Activated CD8-positive, alpha-beta T cell treated with anti-CD3 and anti-CD28 coated beads for 36 hours (primary cell): ENCODE data around the gene CALHM2. TPM values are rescaled to one million over a fixed set of nuclear protein-coding genes. Genes with fewer than 3 reads are reported as not detected.

Experiments
- ATAC-seq: fragments of 200-7000 bp; cut with Tn5 transposase; one replicate; pipeline ENCODE4 v1.10.0; 2021; ENCODE audit warnings: mild to moderate bottlenecking, moderate library complexity
- CTCF ChIA-PET: fragments of 350-600 bp; sonication (Branson Sonifier 250); formaldehyde crosslinking; loops from one replicate; lab custom pipeline; 2021; ENCODE audit warnings: antibody characterized with exemption; lab: Charles Lee
- POLR2A ChIA-PET: fragments of 350-600 bp; sonication (Branson Sonifier 250); formaldehyde crosslinking; loops from one replicate; lab custom pipeline; 2021; ENCODE audit warnings: antibody characterized with exemption; lab: Charles Lee
- DNase-seq: peaks from one replicate; pipeline ENCODE4 v3.0.0-alpha.2; 2020
- H3K27ac Mint-ChIP-seq: one replicate; pipeline ENCODE4 v1.8.0; 2021; ENCODE audit warnings: mild to moderate bottlenecking, mixed read lengths
- H3K27me3 Mint-ChIP-seq: one replicate; pipeline ENCODE4 v1.8.0; 2021; ENCODE audit warnings: mixed read lengths
- H3K36me3 Mint-ChIP-seq: one replicate; pipeline ENCODE4 v1.8.0; 2021; ENCODE audit warnings: low read depth, mixed read lengths
- H3K4me1 Mint-ChIP-seq: one replicate; pipeline ENCODE4 v1.8.0; 2021; ENCODE audit warnings: low read depth, mixed read lengths
- H3K4me3 Mint-ChIP-seq: one replicate; pipeline ENCODE4 v1.8.0; 2021; ENCODE audit warnings: mild to moderate bottlenecking, moderate library complexity, mixed read lengths
- H3K9me3 Mint-ChIP-seq: one replicate; pipeline ENCODE4 v1.8.0; 2021; ENCODE audit warnings: mixed read lengths
- CTCF ChIP-seq: fragments of 200-600 bp; IDR thresholded peaks from one replicate; pipeline ENCODE4 v1.8.0; 2022; ENCODE audit warnings: antibody characterized with exemption, mild to moderate bottlenecking
- intact Hi-C: fragments of 100-400 bp; cut with micrococcal nuclease; formaldehyde crosslinking; loops from one replicate; pipeline ENCODE4 v1.10.0; 2022
- total RNA-seq, 2 experiments: library from RNA; stranded (reverse); gene quantifications; one replicate each; pipeline ENCODE4 v1.2.3, GENCODE V29; 2021

The CALHM2 gene
- total RNA-seq, 2 experiments from 2014 or later, result 7.6 to 9.5 TPM

- Mint-ChIP-seq H3K9me3 (no peaks in the 10 kb centered on the region), H3K4me3 (no peak overlapping the region), H3K27ac (no peak overlapping the region), H3K27me3 (no peaks in the 10 kb centered on the region), H3K36me3 (no peaks in the 10 kb centered on the region), H3K4me1 (peaks cover 13% of the 10 kb centered on the region)
- ChIA-PET CTCF (interaction anchor here (0.8 to 1.0 kb wide), 2 partner anchors 10 to 16 kb away, joined by 3 read pairs; no protein-coding TSS in a partner anchor), POLR2A (interaction anchor here (0.9 kb wide), 1 partner anchor 20 kb away, joined by 3 read pairs; no protein-coding TSS in a partner anchor)
- DNase-seq, result no peak
- no peak for ATAC-seq
- no peak for TF ChIP-seq CTCF
- intact Hi-C loops, result no loop called here
These were observed 14.6 kb upstream of the CALHM2 start for GRCh38 chr10:103466734-103467133.

DNA sequence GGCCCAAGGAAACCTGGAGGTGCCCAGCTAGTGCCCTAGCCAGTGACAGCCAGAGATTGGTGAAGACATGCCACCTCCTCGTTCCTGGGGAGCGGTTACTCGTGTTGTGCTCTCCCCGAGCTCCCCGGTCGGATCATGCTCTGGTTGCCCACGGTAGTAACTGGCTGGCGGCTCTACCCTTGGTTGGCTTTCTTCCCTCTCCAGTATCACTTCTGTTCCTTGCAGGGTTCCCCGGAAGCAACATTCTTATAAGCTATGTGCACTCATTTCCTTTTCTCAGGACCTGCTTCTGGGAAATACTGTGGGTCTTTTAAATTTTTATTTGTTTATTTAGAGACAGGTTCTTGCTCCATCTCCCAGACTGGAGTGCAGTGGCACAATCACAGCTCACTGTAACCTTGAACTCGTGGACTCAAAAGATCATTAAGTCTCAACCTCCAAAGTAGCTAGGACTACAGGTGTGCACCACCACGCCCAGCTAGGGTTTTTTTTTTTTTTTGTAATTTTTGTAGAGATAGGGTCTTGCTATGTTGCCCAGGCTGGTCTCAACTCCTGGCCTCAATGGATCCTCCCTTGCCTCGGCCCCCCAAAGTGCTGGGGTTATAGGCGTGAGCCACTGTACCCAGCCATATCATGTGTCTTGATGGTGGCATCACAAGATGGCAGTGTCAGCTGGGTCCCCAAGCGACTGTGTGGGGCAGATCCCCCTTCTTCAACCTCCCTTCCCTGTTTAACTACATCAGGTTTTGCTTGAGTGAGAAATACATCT lies 13.4 kb upstream of the CALHM2 start:
- H3K27ac Mint-ChIP-seq, result no peak overlapping the region
- no peak for DNase-seq
- ChIA-PET POLR2A (interaction anchor here (0.8 to 0.9 kb wide), 3 partner anchors 13 to 27 kb away, joined by 3 to 5 read pairs (median 3); partner anchors contain the start of gene CALHM2), CTCF (interaction anchor here (0.8 to 2.1 kb wide), 6 partner anchors 9 to 49 kb away, joined by 3 to 7 read pairs (median 5); partner anchors contain the start of gene CALHM2)
- TF ChIP-seq CTCF, result no peak
- H3K4me3 Mint-ChIP-seq, result no peak overlapping the region
- H3K9me3 Mint-ChIP-seq, result no peaks in the 10 kb centered on the region
- H3K27me3 Mint-ChIP-seq, result no peaks in the 10 kb centered on the region
- no peak for ATAC-seq
- intact Hi-C loops, result no loop called here
- H3K36me3 Mint-ChIP-seq, result no peaks in the 10 kb centered on the region
- H3K4me1 Mint-ChIP-seq, result peaks cover 6% of the 10 kb centered on the region

DNA sequence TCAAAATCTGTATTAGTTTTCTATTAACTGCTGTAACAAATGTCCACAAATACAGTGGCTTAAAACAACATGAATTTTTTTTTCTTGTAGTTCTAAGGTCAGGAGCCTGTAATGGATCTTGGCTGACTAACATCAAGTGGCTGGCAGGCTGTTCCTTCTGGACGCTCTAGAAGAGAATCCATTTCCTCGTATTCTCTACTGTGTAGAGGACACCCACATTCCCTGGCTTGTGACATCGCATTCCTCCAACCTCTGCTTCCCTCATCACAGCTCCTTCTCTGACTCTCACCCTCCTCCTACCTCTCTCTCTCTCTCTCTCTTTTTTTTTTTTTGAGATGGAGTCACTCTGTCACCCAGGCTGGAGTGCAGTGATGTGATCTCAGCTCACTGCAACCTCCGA lies 11.3 kb upstream of the CALHM2 start:
- H3K4me1 Mint-ChIP-seq, result peaks cover 9% of the 10 kb centered on the region
- CTCF ChIA-PET, result interaction anchor here (1.0 to 1.2 kb wide), 3 partner anchors 12 to 22 kb away, joined by 3 to 5 read pairs (median 3); partner anchors contain the start of gene CALHM2

GRCh38 chr10:103459615-103460014 lies 7.4 kb upstream of the CALHM2 start:
- ChIA-PET POLR2A (interaction anchor here (0.5 to 1.6 kb wide), 2 partner anchors 10 to 158 kb away, joined by 3 to 4 read pairs; no protein-coding TSS in a partner anchor), CTCF (interaction anchor here (1.3 to 1.6 kb wide), 2 partner anchors 10 to 21 kb away, joined by 4 read pairs; no protein-coding TSS in a partner anchor)
- Mint-ChIP-seq H3K27ac (no peak overlapping the region), H3K27me3 (no peaks in the 10 kb centered on the region), H3K36me3 (no peaks in the 10 kb centered on the region), H3K9me3 (no peaks in the 10 kb centered on the region), H3K4me1 (peaks cover 7% of the 10 kb centered on the region), H3K4me3 (no peak overlapping the region)
- no peak for TF ChIP-seq CTCF
- DNase-seq (no peak), ATAC-seq (no peak)
- intact Hi-C loops, result no loop called here

More for the DNA sequence above, 11.3 kb upstream of the CALHM2 start:
- no peaks in the 10 kb centered on the region for H3K9me3 Mint-ChIP-seq
- no peak overlapping the region for H3K4me3 Mint-ChIP-seq
- intact Hi-C loops, result no loop called here
- DNase-seq, result no peak
- no peak overlapping the region for H3K27ac Mint-ChIP-seq
- TF ChIP-seq CTCF, result no peak
- no peak for ATAC-seq
- H3K27me3 Mint-ChIP-seq, result no peaks in the 10 kb centered on the region
- POLR2A ChIA-PET, result no interaction called here
- H3K36me3 Mint-ChIP-seq, result no peaks in the 10 kb centered on the region

DNA sequence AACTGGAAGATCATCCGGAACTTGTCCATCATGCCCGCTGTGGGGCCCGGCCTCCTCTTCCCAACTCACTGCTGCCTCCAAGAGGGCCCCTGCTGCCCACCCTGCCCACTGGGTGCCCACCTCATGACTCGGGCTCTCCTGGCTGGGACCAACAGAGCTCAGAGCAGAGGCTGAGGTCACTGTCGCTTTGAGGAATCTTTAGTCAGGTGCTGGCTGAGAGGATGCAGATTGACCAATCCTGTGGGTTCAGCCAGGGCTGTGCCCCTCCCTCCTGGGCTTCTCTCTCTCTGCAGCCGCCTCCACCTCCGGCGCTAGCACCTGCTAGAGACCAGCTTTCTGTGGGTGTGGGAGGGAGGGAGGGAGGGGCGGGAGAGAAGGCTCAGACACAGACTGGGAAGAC lies 6.5 kb upstream of the CALHM2 start, which contains the start of gene CALHM1:
TSS of gene CALHM1 (minus strand) at position 181 of the 400 bp plus-strand sequence. CDS start at position 32, 149 bp downstream.
- ChIA-PET POLR2A (interaction anchor here (1.0 kb wide), 1 partner anchor 36 kb away, joined by 4 read pairs; no protein-coding TSS in a partner anchor), CTCF (interaction anchor here (1.6 kb wide), 1 partner anchor 11 kb away, joined by 4 read pairs; no protein-coding TSS in a partner anchor)
- TF ChIP-seq CTCF, result no peak
- ATAC-seq (peak; percentile 87), DNase-seq (peak; percentile 55)
- H3K4me1 Mint-ChIP-seq, result peaks cover 7% of the 10 kb centered on the region
- H3K27me3 Mint-ChIP-seq, result no peaks in the 10 kb centered on the region
- no peaks in the 10 kb centered on the region for H3K36me3 Mint-ChIP-seq
- no peaks in the 10 kb centered on the region for H3K9me3 Mint-ChIP-seq
- intact Hi-C loops, result no loop called here
- peak within 1 kb of the TSS; percentile 34 for H3K27ac Mint-ChIP-seq
- no peak within 1 kb of the TSS for H3K4me3 Mint-ChIP-seq
